ENCODE measurements around the gene PLA2G15.

- TF ChIP-seq CTCF (IDR thresholded peaks at IDR 0.05; ENCODE audit: insufficient read depth, low read depth, low read length) (no peak), EZH2 (IDR thresholded peaks at IDR 0.05; ENCODE audit: insufficient read depth, low read length) (no peak)
Measured at GRCh38 chr16:68299571-68300453, 54.6 kb downstream of the PLA2G15 start.
